B cell (primary cell): ENCODE data around the gene FOXJ1. TPM values are rescaled to one million over a fixed set of nuclear protein-coding genes. Genes with fewer than 3 reads are reported as not detected.

Experiments used
- ATAC-seq: fragments of 200-7000 bp; cut with Tn5 transposase; one replicate; pipeline ENCODE4 v1.10.0; 2021; ENCODE audit warnings: low read depth, mild to moderate bottlenecking, moderate number of reproducible peaks, moderate library complexity
- CTCF ChIA-PET: fragments of 350-600 bp; sonication (Branson Sonifier 250); formaldehyde crosslinking; loops from one replicate; lab custom pipeline; 2021; ENCODE audit warnings: antibody characterized with exemption, inconsistent platforms; lab: Charles Lee
- POLR2A ChIA-PET: fragments of 350-600 bp; sonication (Branson Sonifier 250); formaldehyde crosslinking; loops from one replicate; lab custom pipeline; 2021; ENCODE audit warnings: antibody characterized with exemption; lab: Charles Lee
- DNase-seq: peaks from one replicate; pipeline ENCODE4 v3.0.0; 2013
- H2AFZ ChIP-seq: 2 replicates; pipeline ENCODE4 v1.6.1; 2012; ENCODE audit warnings: mild to moderate bottlenecking, low read depth, low read length; ENCODE audit not compliant: insufficient read depth, poor library complexity, severe bottlenecking
- H3K27ac ChIP-seq, 2 donors: 1 replicate in 1 of 2; 2 replicates in 1 of 2; pipeline ENCODE4 v1.5.1; 2012 to 2013; ENCODE audit warnings: low read length in 2 of 2, mild to moderate bottlenecking in 2 of 2, moderate library complexity in 1 of 2
- H3K27me3 ChIP-seq, 4 experiments: fragments of 200-600 bp in 1 of 4; sonication (generic) in 1 of 4; replicated peaks in 1 of 4; 1 replicate in 2 of 4; 2 replicates in 2 of 4; pipeline versions ENCODE4 v1.6.1 to v1.7.0; 2013 to 2016; ENCODE audit warnings: low read length in 3 of 4, mild to moderate bottlenecking in 2 of 4, mixed read lengths in 1 of 4, moderate library complexity in 1 of 4; ENCODE audit not compliant: insufficient read depth in 4 of 4, control insufficient read depth in 3 of 4; ENCODE audit errors: control extremely low read depth in 1 of 4
- H3K36me3 ChIP-seq, 2 experiments: replicated peaks in 1 of 2; 1 replicate in 1 of 2; 2 replicates in 1 of 2; pipeline versions ENCODE4 v1.6.1 to v1.7.1; 2013; ENCODE audit warnings: low read length in 1 of 2; ENCODE audit not compliant: insufficient read depth in 2 of 2, control insufficient read depth in 1 of 2; ENCODE audit errors: control extremely low read depth in 1 of 2, extremely low read depth in 1 of 2
- H3K4me1 ChIP-seq, 2 donors: fragments of 200-600 bp in 1 of 2; sonication (generic) in 1 of 2; 1 replicate in 1 of 2; 2 replicates in 1 of 2; pipeline versions ENCODE4 v1.5.1 to v1.6.1; 2013 to 2017; ENCODE audit warnings: low read length in 2 of 2; ENCODE audit not compliant: control insufficient read depth in 2 of 2, insufficient read depth in 2 of 2
- H3K4me2 ChIP-seq: replicated peaks from 2 replicates; pipeline ENCODE3; 2012; ENCODE audit warnings: mild to moderate bottlenecking, low read depth, low read length; ENCODE audit not compliant: poor library complexity, severe bottlenecking
- H3K4me3 ChIP-seq, 5 experiments: fragments of 200-600 bp in 1 of 5; sonication (generic) in 1 of 5; 1 replicate in 3 of 5; 2 replicates in 2 of 5; pipeline versions ENCODE4 v1.5.1 to v1.7.0; 2011 to 2016; ENCODE audit warnings: low read length in 4 of 5, mild to moderate bottlenecking in 4 of 5, low read depth in 2 of 5, control low read depth in 1 of 5, moderate library complexity in 1 of 5; ENCODE audit not compliant: insufficient read depth in 1 of 5; ENCODE audit errors: control extremely low read depth in 1 of 5, extremely low read depth in 1 of 5
- H3K79me2 ChIP-seq: fragments of 200-600 bp; sonication (generic); one replicate; pipeline ENCODE4 v1.6.0; 2016; ENCODE audit warnings: low read length; ENCODE audit not compliant: control insufficient read depth, insufficient read depth
- H3K9ac ChIP-seq: fragments of 200-600 bp; sonication (generic); 2 replicates; pipeline ENCODE4 v1.6.1; 2017; ENCODE audit warnings: mild to moderate bottlenecking, low read length, moderate library complexity
- H3K9me3 ChIP-seq, 3 donors: one replicate each; pipeline versions ENCODE4 v1.6.1 to v1.7.1; 2013; ENCODE audit warnings: low read length in 2 of 3; ENCODE audit not compliant: control insufficient read depth in 2 of 3, insufficient read depth in 1 of 3; ENCODE audit errors: control extremely low read depth in 1 of 3
- H4K20me1 ChIP-seq: 2 replicates; pipeline ENCODE4 v1.6.0; 2012; ENCODE audit warnings: mild to moderate bottlenecking, low read length; ENCODE audit not compliant: insufficient read depth, control insufficient read depth, poor library complexity, severe bottlenecking
- H3K27ac Mint-ChIP-seq: one replicate; pipeline ENCODE4 v1.8.0; 2021; ENCODE audit warnings: mixed read lengths
- H3K27me3 Mint-ChIP-seq: one replicate; pipeline ENCODE4 v1.8.0; 2021; ENCODE audit warnings: mixed read lengths
- H3K4me1 Mint-ChIP-seq: one replicate; pipeline ENCODE4 v1.8.0; 2021; ENCODE audit warnings: mixed read lengths
- H3K4me3 Mint-ChIP-seq: one replicate; pipeline ENCODE4 v1.8.0; 2021; ENCODE audit warnings: mixed read lengths
- H3K9me3 Mint-ChIP-seq: one replicate; pipeline ENCODE4 v1.8.0; 2022; ENCODE audit warnings: mixed read lengths; ENCODE audit not compliant: insufficient read depth
- CTCF ChIP-seq: fragments of 200-600 bp; IDR thresholded peaks from one replicate; pipeline ENCODE4 v1.8.0; 2022; ENCODE audit warnings: antibody characterized with exemption, mild to moderate bottlenecking
- EZH2 ChIP-seq: IDR thresholded peaks from 2 replicates; pipeline ENCODE4 v1.6.1; 2012; ENCODE audit warnings: borderline replicate concordance, low read depth, mild to moderate bottlenecking, moderate library complexity, low read length; ENCODE audit not compliant: insufficient read depth, poor library complexity, severe bottlenecking
- WGBS: methylation state at CpG from one replicate; pipeline ENCODE4 v1.1.5; 2013; ENCODE audit warnings: missing lambda C conversion rate; ENCODE audit not compliant: insufficient coverage; 5-methylcytosine and 5-hydroxymethylcytosine counted together
- intact Hi-C: fragments of 100-400 bp; cut with micrococcal nuclease; formaldehyde crosslinking; loops from one replicate; pipeline ENCODE4 v1.10.0; 2022
- polyA plus RNA-seq: library from polyadenylated mRNA; depleted of rRNA; stranded (reverse); fragments of >200 nt; gene quantifications from 2 replicates; pipeline ENCODE4 v1.2.3, GENCODE V29; 2012
- total RNA-seq, 2 donors: library from RNA; stranded (reverse); fragments of 120-200 nt in 1 of 2; gene quantifications; 1 replicate in 1 of 2; 2 replicates in 1 of 2; pipeline versions ENCODE4 v1.2.3 to v1.2.4, GENCODE V29; 2013 to 2022

FOXJ1 gene
- total and polyA plus RNA-seq, 2 donors (not counting 1 experiment from before 2014, with no cell fraction given) = 0.20 to 1.0 TPM

DNA sequence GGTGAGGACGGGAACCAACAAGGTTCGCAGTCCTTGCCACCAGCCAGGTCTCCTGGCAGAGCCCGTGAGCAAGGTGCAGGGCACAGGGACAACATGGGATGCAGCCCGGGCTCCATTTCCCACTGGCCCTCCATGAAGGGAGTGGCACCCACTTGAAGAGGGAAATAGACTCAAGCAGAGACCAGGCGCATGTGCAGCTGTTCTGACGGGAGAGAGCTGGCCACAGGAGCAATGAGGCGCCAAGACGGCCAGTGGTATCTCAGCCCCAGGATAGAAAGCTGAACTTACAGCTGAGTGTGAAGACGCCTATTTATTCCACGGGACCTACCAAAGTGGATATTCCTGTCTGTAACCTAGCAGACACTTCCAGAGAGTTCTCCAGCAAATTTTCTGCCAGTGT is 8.2 kb upstream of the FOXJ1 start:
- Mint-ChIP-seq H3K4me3 (no peak overlapping the region), H3K4me1 (peaks cover 32% of the 10 kb centered on the region), H3K27me3 (no peaks in the 10 kb centered on the region), H3K9me3 (no peaks in the 10 kb centered on the region), H3K27ac (no peak overlapping the region)
- Histone ChIP-seq H4K20me1 (no peaks in the 10 kb centered on the region), H3K27me3 (no peaks in the 10 kb centered on the region), H3K9me3 (no peaks in the 10 kb centered on the region), H3K4me2 (no peak overlapping the region), H3K27ac (no peak overlapping the region), H3K36me3 (no peaks in the 10 kb centered on the region), H3K4me3 (no peak overlapping the region), H3K9ac (no peak overlapping the region), H3K4me1 (peaks cover 26 to 29% of the 10 kb centered on the region in 2 donors), H2AFZ (no peak overlapping the region), H3K79me2 (no peaks in the 10 kb centered on the region)
- no peak for DNase-seq
- ChIA-PET POLR2A (no interaction called here), CTCF (no interaction called here)
- intact Hi-C loops = no loop called here
- WGBS = 93% methylated on average over 9 of the region's 10 CpGs
- ATAC-seq = no peak
- no peak for TF ChIP-seq EZH2

DNA sequence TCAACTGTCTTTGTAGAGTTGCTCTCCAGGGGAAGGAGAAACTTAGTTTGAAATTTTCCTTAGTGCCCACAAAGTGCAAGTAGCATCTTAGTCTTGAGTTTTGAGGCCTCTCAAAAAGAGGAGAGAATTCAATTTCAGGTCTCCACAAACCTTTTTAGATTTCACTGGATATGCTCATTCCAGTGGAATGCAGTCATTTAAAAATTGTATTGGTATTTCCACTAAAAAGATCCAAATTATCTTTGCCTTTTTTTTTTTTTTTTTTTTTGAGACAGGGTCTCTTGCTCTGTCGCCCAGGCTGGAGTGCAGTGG is 6.9 kb upstream of the FOXJ1 start:
- DNase-seq (no peak), ATAC-seq (no peak)
- Histone ChIP-seq H3K27ac (no peak overlapping the region), H3K9me3 (no peaks in the 10 kb centered on the region), H3K27me3 (no peaks in the 10 kb centered on the region), H2AFZ (no peak overlapping the region), H3K4me2 (no peak overlapping the region), H3K4me1 (peaks cover 38 to 42% of the 10 kb centered on the region in 2 donors), H3K4me3 (no peak overlapping the region), H3K79me2 (no peaks in the 10 kb centered on the region), H3K36me3 (no peaks in the 10 kb centered on the region), H3K9ac (no peak overlapping the region), H4K20me1 (no peaks in the 10 kb centered on the region)
- Mint-ChIP-seq H3K9me3 (no peaks in the 10 kb centered on the region), H3K4me1 (peaks cover 43% of the 10 kb centered on the region), H3K27me3 (no peaks in the 10 kb centered on the region), H3K4me3 (no peak overlapping the region), H3K27ac (no peak overlapping the region)
- TF ChIP-seq EZH2 = no peak
- no peak for TF ChIP-seq CTCF
- POLR2A ChIA-PET = no interaction called here
- CTCF ChIA-PET = no interaction called here
- intact Hi-C loops = no loop called here
- 100% methylated on average over 1 of the region's 1 CpG for WGBS
